C4-2B (cell line): ENCODE data around the gene TEX50.

Experiments used
- ZFX ChIP-seq: fragments of 450-650 bp; IDR thresholded peaks from 2 replicates; pipeline ENCODE4 v1.6.1; 2017
- TF ChIP-seq, protein P1 (sequence below): fragments of 450-650 bp; conservative IDR thresholded peaks from 2 replicates; pipeline ENCODE4 v1.5.1; 2017; ENCODE audit warnings: mild to moderate bottlenecking

DNA sequence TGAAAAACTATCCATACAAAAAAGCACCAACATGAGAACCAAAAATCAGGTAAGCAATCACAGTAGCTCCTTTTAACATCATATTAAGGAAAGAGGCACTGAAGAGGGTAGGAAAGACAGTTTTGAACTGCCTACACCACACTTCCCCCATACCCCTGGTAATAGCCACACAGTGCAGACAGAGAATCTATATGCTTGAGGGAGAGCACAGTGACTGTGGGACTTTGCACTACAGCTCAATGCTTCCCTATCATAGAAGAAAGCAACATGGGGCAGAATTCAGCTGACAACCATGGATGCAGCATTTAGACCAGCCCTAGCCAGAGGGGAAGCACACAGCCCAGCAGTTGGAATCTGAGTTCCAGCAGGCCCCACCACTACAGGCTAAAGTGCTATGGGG, 7.9 kb upstream of the TEX50 start:
- TF ChIP-seq, protein P1, sequence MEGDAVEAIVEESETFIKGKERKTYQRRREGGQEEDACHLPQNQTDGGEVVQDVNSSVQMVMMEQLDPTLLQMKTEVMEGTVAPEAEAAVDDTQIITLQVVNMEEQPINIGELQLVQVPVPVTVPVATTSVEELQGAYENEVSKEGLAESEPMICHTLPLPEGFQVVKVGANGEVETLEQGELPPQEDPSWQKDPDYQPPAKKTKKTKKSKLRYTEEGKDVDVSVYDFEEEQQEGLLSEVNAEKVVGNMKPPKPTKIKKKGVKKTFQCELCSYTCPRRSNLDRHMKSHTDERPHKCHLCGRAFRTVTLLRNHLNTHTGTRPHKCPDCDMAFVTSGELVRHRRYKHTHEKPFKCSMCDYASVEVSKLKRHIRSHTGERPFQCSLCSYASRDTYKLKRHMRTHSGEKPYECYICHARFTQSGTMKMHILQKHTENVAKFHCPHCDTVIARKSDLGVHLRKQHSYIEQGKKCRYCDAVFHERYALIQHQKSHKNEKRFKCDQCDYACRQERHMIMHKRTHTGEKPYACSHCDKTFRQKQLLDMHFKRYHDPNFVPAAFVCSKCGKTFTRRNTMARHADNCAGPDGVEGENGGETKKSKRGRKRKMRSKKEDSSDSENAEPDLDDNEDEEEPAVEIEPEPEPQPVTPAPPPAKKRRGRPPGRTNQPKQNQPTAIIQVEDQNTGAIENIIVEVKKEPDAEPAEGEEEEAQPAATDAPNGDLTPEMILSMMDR = no peak
- TF ChIP-seq ZFX = no peak
